H9 (cell line): ENCODE measurements around the gene MEIOSIN. TPM values are rescaled to one million over a fixed set of nuclear protein-coding genes. Genes with fewer than 3 reads are reported as not detected.

Source experiments
- DNase-seq: peaks from one replicate; pipeline ENCODE4 v3.0.0-alpha.2; 2017
- H2AFZ ChIP-seq: one replicate; pipeline ENCODE4 v1.6.1; 2013; ENCODE audit warnings: mild to moderate bottlenecking, low read length, control low read depth, moderate library complexity
- H2AK5ac ChIP-seq: 2 replicates; pipeline ENCODE4 v1.6.1; 2013; ENCODE audit warnings: low read length, control low read depth, mixed read lengths; ENCODE audit not compliant: insufficient read length
- H2BK120ac ChIP-seq: one replicate; pipeline ENCODE4 v1.6.1; 2013; ENCODE audit warnings: low read depth, mild to moderate bottlenecking, low read length, control low read depth, inconsistent platforms; ENCODE audit not compliant: poor library complexity, severe bottlenecking
- H2BK12ac ChIP-seq: 2 replicates; pipeline ENCODE4 v1.6.1; 2013; ENCODE audit warnings: low read length, control low read depth, mixed read lengths, low read depth; ENCODE audit not compliant: insufficient read length
- H2BK15ac ChIP-seq: 2 replicates; pipeline ENCODE4 v1.6.1; 2013; ENCODE audit warnings: low read depth, low read length, control low read depth
- H2BK20ac ChIP-seq: one replicate; pipeline ENCODE4 v1.6.1; 2013; ENCODE audit warnings: low read depth, mild to moderate bottlenecking, low read length, control low read depth, inconsistent platforms; ENCODE audit not compliant: poor library complexity, severe bottlenecking
- H2BK5ac ChIP-seq: 2 replicates; pipeline ENCODE4 v1.6.1; 2013; ENCODE audit warnings: low read length, control low read depth, mixed read lengths; ENCODE audit not compliant: insufficient read length
- H3K14ac ChIP-seq: 2 replicates; pipeline ENCODE4 v1.6.1; 2013; ENCODE audit warnings: low read length, control low read depth; ENCODE audit not compliant: insufficient read depth
- H3K18ac ChIP-seq: 2 replicates; pipeline ENCODE4 v1.6.1; 2013; ENCODE audit warnings: low read depth, mild to moderate bottlenecking, mixed read lengths, low read length, control low read depth; ENCODE audit not compliant: insufficient read length
- H3K23ac ChIP-seq: 2 replicates; pipeline ENCODE4 v1.6.1; 2013; ENCODE audit warnings: low read length, control low read depth, mixed read lengths, low read depth; ENCODE audit not compliant: insufficient read length
- H3K23me2 ChIP-seq: 2 replicates; pipeline ENCODE4 v1.6.1; 2013; ENCODE audit warnings: low read depth, mild to moderate bottlenecking, mixed read lengths, low read length, control low read depth; ENCODE audit not compliant: insufficient read length, poor library complexity, severe bottlenecking
- H3K27ac ChIP-seq: 2 replicates; pipeline ENCODE4 v1.5.1; 2013; ENCODE audit warnings: low read length, control low read depth, mixed read lengths, low read depth; ENCODE audit not compliant: insufficient read length
- H3K27me3 ChIP-seq: 2 replicates; pipeline ENCODE4 v1.6.1; 2013; ENCODE audit warnings: low read length, control low read depth, inconsistent platforms; ENCODE audit not compliant: insufficient read depth
- H3K4ac ChIP-seq: 2 replicates; pipeline ENCODE4 v1.6.1; 2013; ENCODE audit warnings: low read depth, mild to moderate bottlenecking, control low read depth, inconsistent platforms, low read length, moderate library complexity
- H3K4me1 ChIP-seq: 2 replicates; pipeline ENCODE4 v1.6.1; 2013; ENCODE audit warnings: low read length, control low read depth, inconsistent platforms; ENCODE audit not compliant: insufficient read depth
- H3K4me2 ChIP-seq: 2 replicates; pipeline ENCODE4 v1.6.1; 2013; ENCODE audit warnings: low read length, control low read depth, mixed read lengths; ENCODE audit not compliant: insufficient read length, insufficient read depth
- H3K56ac ChIP-seq: 2 replicates; pipeline ENCODE4 v1.6.1; 2013; ENCODE audit warnings: low read depth, mild to moderate bottlenecking, mixed read lengths, low read length, control low read depth; ENCODE audit not compliant: insufficient read length
- H3K79me1 ChIP-seq: 2 replicates; pipeline ENCODE4 v1.6.1; 2013; ENCODE audit warnings: low read depth, mild to moderate bottlenecking, moderate library complexity, low read length, control low read depth, inconsistent platforms; ENCODE audit not compliant: insufficient read depth, poor library complexity, severe bottlenecking
- H3K79me2 ChIP-seq: 2 replicates; pipeline ENCODE4 v1.6.1; 2013; ENCODE audit warnings: low read length, control low read depth, inconsistent platforms; ENCODE audit not compliant: insufficient read depth
- H3K9ac ChIP-seq: 2 replicates; pipeline ENCODE4 v1.6.1; 2013; ENCODE audit warnings: low read length, control low read depth, mixed read lengths; ENCODE audit not compliant: insufficient read length; ENCODE audit errors: extremely low read depth
- H3K9me3 ChIP-seq: one replicate; pipeline ENCODE4 v1.6.1; 2013; ENCODE audit warnings: low read depth, low read length, inconsistent platforms; ENCODE audit not compliant: control insufficient read depth
- H3T11ph ChIP-seq: one replicate; pipeline ENCODE4 v1.6.1; 2013; ENCODE audit warnings: mild to moderate bottlenecking, low read length, control low read depth, inconsistent platforms
- H4K20me1 ChIP-seq: one replicate; pipeline ENCODE4 v1.6.1; 2013; ENCODE audit not compliant: control insufficient read depth, insufficient read length, insufficient read depth
- H4K5ac ChIP-seq: 2 replicates; pipeline ENCODE4 v1.6.1; 2013; ENCODE audit warnings: low read depth, mild to moderate bottlenecking, mixed read lengths, low read length, control low read depth; ENCODE audit not compliant: insufficient read length
- H4K8ac ChIP-seq: replicated peaks from 2 replicates; pipeline ENCODE4 v1.6.1; 2013; ENCODE audit warnings: low read length, control low read depth, mixed read lengths, low read depth; ENCODE audit not compliant: insufficient read length
- H4K91ac ChIP-seq: 2 replicates; pipeline ENCODE4 v1.6.1; 2013; ENCODE audit warnings: low read depth, mild to moderate bottlenecking, moderate library complexity, mixed read lengths, low read length, control low read depth; ENCODE audit not compliant: insufficient read length
- H3K27ac Mint-ChIP-seq, 3 experiments: 2 replicates in 2 of 3; 3 replicates in 1 of 3; pipeline ENCODE4 v1.8.0; 2020 to 2021; ENCODE audit warnings: mixed read lengths in 3 of 3, mild to moderate bottlenecking in 1 of 3, moderate library complexity in 1 of 3
- H3K27me3 Mint-ChIP-seq: 2 replicates; pipeline ENCODE4 v1.8.0; 2021; ENCODE audit warnings: low read depth, mild to moderate bottlenecking, moderate library complexity, mixed read lengths
- H3K36me3 Mint-ChIP-seq, 3 experiments: 2 replicates in 2 of 3; 3 replicates in 1 of 3; pipeline ENCODE4 v1.8.0; 2020 to 2021; ENCODE audit warnings: low read depth in 3 of 3, mixed read lengths in 3 of 3; ENCODE audit not compliant: insufficient read depth in 1 of 3
- H3K4me1 Mint-ChIP-seq, 2 experiments: 2 replicates each; pipeline ENCODE4 v1.8.0; 2020; ENCODE audit warnings: mixed read lengths in 2 of 2
- H3K4me3 Mint-ChIP-seq, 2 experiments: 2 replicates in 1 of 2; 3 replicates in 1 of 2; pipeline ENCODE4 v1.8.0; 2020 to 2021; ENCODE audit warnings: mild to moderate bottlenecking in 2 of 2, mixed read lengths in 2 of 2, moderate library complexity in 1 of 2
- H3K9me3 Mint-ChIP-seq, 2 experiments: 2 replicates in 1 of 2; 3 replicates in 1 of 2; pipeline ENCODE4 v1.8.0; 2020; ENCODE audit warnings: mild to moderate bottlenecking in 2 of 2, mixed read lengths in 2 of 2, moderate library complexity in 1 of 2
- WGBS: extraction: QIAGEN DNeasy Blood & Tissue Kit; methylation state at CpG from one replicate; pipeline ENCODE4 v1.1.7; 2013; ENCODE audit warnings: missing lambda C conversion rate, low lambda C conversion rate, mixed read lengths; ENCODE audit not compliant: insufficient read length; ENCODE audit errors: extremely low coverage; 5-methylcytosine and 5-hydroxymethylcytosine counted together
- total RNA-seq: library from RNA; stranded (reverse); gene quantifications from 2 replicates; pipeline ENCODE4 v1.2.1, GENCODE V29; 2021
- TF ChIP-seq, protein P1 (sequence below): fragments of 200-600 bp; sonication (generic); conservative IDR thresholded peaks from 3 replicates; pipeline ENCODE4 v1.8.0; 2021; ENCODE audit warnings: antibody characterized with exemption, mild to moderate bottlenecking

Gene MEIOSIN
- total RNA-seq, 1 experiment from 2014 or later = not detected

DNA sequence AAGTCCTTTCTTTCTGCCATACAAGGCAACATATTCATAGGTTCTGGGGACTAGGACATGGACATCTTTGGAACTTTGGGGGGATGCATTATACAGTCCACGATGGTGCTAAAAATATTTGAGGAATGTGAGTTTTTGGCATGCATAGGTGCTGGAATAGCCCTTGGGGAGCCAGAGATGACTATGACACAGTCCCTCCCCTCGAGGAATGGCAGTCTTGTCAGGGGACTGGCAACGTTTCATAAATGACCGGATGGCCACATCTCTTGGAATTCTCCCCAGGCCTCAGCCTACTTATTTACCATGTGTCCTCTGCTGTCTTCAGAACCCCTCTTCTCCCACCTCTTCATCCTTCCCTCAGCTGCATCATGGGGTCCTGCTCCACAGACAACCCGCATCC lies 13.6 kb downstream of the MEIOSIN start:
- no CpG with 5 or more reads among the region's 5 CpGs for WGBS
- H3K9me3 Mint-ChIP-seq = no peaks in the 10 kb centered on the region
- H3T11ph ChIP-seq = no peak overlapping the region
- H3K9ac ChIP-seq = no peak overlapping the region
- H4K91ac ChIP-seq = no peak overlapping the region
- no peak overlapping the region for H2BK120ac ChIP-seq
- no peak overlapping the region for H3K23ac ChIP-seq
- H3K27ac Mint-ChIP-seq = no peak overlapping the region
- H2AFZ ChIP-seq = no peak overlapping the region
- H3K9me3 ChIP-seq = no peaks in the 10 kb centered on the region
- TF ChIP-seq, protein P1, sequence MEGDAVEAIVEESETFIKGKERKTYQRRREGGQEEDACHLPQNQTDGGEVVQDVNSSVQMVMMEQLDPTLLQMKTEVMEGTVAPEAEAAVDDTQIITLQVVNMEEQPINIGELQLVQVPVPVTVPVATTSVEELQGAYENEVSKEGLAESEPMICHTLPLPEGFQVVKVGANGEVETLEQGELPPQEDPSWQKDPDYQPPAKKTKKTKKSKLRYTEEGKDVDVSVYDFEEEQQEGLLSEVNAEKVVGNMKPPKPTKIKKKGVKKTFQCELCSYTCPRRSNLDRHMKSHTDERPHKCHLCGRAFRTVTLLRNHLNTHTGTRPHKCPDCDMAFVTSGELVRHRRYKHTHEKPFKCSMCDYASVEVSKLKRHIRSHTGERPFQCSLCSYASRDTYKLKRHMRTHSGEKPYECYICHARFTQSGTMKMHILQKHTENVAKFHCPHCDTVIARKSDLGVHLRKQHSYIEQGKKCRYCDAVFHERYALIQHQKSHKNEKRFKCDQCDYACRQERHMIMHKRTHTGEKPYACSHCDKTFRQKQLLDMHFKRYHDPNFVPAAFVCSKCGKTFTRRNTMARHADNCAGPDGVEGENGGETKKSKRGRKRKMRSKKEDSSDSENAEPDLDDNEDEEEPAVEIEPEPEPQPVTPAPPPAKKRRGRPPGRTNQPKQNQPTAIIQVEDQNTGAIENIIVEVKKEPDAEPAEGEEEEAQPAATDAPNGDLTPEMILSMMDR = no peak
- no peak overlapping the region for H2BK20ac ChIP-seq
- no peak overlapping the region for H2BK12ac ChIP-seq
- H3K79me2 ChIP-seq = no peaks in the 10 kb centered on the region
- no peak overlapping the region for H3K4me3 Mint-ChIP-seq
- no peak overlapping the region for H3K4me2 ChIP-seq
- H3K36me3 Mint-ChIP-seq = no peaks in the 10 kb centered on the region
- H2AK5ac ChIP-seq = no peak overlapping the region
- no peaks in the 10 kb centered on the region; the same call in 1 of the 2 replicates for H3K4me1 ChIP-seq
- no peaks in the 10 kb centered on the region for H3K23me2 ChIP-seq
- no peaks in the 10 kb centered on the region for H3K79me1 ChIP-seq
- H4K20me1 ChIP-seq = no peaks in the 10 kb centered on the region
- no peaks in the 10 kb centered on the region; the same call in 1 of the 2 replicates for H3K27me3 ChIP-seq
- no peak overlapping the region for H4K5ac ChIP-seq
- no peak for DNase-seq
- H3K27ac ChIP-seq = no peak overlapping the region
- no peak overlapping the region for H4K8ac ChIP-seq
- no peak overlapping the region for H3K56ac ChIP-seq
- no peak overlapping the region for H3K18ac ChIP-seq
- H3K27me3 Mint-ChIP-seq = peaks cover 13% of the 10 kb centered on the region
- H3K14ac ChIP-seq = no peak overlapping the region
- no peak overlapping the region for H2BK5ac ChIP-seq
- no peak overlapping the region for H3K4ac ChIP-seq
- no peak overlapping the region for H2BK15ac ChIP-seq
- peaks cover 5 to 8% of the 10 kb centered on the region in 2 experiments for H3K4me1 Mint-ChIP-seq
